Measurements from ENCODE around the gene OR4D2.
A peak's percentile ranks its signal among the peaks of the same experiment; 100 is the strongest.

The OR4D2 gene

DNA sequence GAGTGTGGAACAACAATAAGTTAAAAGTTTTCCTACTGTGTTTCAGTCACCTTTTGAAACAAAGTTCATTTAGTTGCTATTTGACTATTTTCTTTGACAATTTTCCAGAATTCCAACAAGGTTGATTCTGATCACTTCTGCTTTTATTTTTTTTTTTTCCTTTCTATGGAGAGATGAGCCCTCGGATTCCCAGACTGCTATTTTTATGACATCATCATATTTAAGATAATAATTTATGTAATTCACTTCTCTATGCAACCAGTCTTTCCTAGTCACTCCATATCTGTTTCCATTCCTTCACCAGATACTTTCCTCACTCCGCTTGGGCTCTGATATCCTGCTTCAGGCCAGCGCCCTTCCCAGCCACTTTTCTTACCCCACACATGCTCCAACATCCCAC is 8.1 kb downstream of the OR4D2 start:
- DNase-seq (ENCODE audit: low read depth) = no peak

DNA sequence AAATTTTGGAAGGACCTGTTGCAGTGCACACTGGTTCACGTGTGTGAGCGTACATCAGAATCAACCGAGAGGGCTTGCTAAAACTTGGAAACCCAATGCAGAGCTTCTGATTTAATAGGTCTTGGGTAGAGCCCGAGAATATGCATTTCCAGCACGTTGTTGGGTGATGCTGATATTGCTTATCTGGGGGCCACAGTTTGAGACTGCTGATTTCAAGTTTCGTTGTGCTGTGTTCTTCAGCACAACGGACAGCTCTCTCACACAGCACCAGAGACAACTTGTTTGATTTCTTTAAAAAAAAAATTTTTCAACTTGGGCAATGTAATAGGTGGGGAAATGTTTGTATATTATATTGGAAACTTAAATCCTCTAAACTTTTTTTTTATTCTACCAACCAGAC is 9.4 kb downstream of the OR4D2 start:
- no peak for DNase-seq (ENCODE audit: low read depth)

DNA sequence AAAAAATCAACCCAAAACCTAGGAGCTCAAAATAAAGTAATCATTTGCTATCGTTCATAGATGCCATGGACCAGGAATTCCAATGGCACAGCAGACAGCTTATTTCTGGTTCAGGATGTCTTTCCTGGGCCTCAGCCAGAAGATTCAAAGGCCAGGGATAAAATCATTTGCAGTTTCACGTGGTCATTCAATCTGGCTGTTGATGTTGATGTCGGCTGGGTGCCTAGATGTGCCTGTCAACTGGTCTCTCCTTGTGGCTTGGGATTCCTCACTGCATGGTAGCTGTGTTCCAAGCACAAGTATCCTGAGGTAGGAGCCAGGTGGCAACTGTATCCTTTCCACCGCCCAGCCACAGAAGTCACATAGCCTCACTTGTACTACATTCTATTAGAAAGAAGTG is 15.0 kb downstream of the OR4D2 start:
- DNase-seq (ENCODE audit: low read depth) = no peak

GRCh38 chr17:58183514-58183913 is 16.7 kb downstream of the OR4D2 start:
- no peak for DNase-seq (ENCODE audit: low read depth)

DNA sequence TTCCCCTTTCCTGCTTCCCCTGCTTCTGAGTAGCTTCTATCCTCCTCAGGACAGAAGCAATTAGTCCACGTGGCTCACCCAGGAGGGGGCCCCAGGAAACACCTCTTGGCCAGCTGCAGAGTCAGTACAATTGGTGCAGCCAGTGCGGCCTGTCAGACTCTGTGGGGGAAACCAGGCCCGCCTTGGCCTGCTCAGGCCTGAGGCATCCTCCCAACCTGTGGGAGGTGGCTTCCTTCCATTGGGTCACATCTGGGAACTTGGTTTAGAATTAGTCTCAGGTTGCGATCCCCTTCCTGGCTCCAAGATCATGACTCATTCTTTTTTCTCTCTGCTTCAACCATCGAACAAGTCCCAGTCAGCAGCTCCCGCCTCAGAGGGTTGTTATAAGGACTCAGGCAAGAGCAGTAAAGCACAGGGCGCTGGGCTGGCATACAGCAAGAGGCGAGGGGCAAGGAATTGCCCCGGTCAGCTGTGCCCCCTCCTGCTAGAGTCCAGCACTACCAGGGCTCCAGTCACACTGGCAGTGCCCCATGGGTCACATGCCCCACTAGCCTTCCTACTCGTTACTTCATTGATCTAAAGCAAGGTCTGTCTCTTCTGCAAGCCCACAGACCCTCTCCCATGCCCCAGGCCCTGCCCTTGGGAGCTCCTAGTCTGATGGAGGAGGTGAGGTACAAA is 17.7 kb downstream of the OR4D2 start:
- DNase-seq (ENCODE audit: low read depth) = no peak

DNA sequence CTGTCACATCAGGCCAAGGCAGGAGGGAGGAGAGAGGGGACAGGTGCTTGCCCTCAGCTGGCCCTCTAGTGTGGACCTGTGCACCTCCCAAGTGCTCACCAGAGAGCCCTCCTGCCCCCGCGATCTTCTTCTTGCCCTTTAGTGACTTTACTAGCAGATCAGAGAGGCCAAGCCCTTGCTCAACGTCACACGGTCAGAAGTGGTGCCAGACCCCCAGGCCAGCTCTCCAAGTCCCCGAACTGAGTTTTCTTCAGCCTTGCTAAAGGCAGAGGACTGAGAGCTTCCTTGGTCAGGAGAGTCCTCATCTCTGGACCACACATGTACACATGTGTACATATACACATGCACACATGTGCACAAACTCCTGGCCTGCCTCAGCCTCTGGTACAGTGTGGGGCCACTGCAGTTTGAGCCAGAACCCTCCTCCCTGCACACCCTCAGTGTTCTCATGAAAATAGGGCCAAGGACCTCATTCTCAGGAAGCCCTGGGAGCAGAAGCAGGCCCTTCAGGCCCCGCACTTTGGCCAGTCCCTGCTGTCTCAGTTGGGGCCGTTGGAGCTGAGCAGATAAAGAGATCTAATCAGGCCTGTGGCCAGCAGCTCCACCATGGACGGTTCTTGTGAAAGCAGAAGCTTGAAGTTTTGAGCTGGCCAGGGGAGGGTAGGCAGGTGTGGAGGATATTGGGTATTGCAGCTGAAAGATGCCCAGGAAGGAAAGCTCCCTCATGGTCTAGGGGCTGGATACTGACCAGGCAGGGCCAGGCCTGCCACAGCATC is 18.4 kb downstream of the OR4D2 start:
- DNase-seq (ENCODE audit: low read depth) = no peak

DNA sequence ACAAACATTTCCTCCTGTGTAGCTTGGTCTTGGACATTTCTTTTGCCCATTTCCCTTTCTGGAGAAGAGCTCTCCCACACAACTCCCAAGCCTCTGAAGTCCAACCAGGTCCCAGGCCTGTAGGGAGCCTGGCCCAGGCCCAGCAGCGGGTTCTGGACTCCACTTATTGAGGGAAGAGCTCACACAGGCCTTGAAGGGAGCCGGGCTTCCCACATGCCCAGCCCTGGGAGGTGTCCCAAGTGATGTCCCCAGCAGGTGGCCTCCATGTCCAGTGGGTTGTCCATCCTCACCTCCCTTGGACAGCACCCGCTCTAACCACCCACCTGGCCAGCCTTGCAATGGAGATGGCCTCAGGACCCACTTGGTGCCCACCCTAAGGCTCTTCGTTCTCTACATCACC is 19.8 kb downstream of the OR4D2 start:
- DNase-seq (ENCODE audit: low read depth) = no peak

DNA sequence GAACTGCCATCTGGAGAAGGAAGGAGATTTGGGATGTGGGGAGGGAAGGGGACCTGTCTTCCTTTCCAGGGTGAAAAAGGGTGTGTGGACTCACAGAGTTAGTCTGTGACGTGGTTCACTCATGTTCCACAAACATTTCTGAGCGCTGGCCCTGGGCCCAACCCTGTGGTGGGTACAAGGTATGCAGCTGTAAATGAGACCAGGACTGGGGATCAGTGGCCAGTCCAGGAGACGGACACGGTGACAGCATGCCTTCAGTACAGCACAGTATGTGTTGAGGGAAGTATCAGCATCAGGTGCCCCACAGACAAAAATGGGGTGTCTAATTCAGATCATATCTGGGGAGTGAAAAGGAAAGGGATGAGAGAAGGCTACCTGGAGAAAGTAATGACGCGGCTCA is 20.3 kb downstream of the OR4D2 start:
- no peak for DNase-seq (ENCODE audit: low read depth)

DNA sequence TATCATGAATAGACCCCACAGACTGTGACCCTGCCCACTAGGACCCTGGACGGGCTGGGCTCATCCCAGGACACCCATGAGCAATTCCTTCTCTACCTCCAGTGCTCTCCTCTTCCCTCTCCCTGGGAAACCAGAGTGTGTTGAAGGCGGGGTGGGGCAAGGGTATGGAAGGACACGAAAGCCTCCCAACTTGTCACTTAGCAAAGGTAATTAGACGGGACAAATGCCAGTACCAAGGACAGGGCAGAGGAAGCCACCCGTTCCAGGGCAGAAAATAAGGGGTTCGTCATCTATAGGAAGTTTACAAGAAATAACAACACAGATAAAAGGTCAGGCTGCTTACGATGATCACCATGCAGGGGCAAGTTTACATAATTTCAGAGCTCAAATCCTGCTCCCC is 20.9 kb downstream of the OR4D2 start:
- DNase-seq (ENCODE audit: low read depth) = no peak

GRCh38 chr17:58189436-58190146 is 22.8 kb downstream of the OR4D2 start:
- no peak for DNase-seq (ENCODE audit: low read depth)

DNA sequence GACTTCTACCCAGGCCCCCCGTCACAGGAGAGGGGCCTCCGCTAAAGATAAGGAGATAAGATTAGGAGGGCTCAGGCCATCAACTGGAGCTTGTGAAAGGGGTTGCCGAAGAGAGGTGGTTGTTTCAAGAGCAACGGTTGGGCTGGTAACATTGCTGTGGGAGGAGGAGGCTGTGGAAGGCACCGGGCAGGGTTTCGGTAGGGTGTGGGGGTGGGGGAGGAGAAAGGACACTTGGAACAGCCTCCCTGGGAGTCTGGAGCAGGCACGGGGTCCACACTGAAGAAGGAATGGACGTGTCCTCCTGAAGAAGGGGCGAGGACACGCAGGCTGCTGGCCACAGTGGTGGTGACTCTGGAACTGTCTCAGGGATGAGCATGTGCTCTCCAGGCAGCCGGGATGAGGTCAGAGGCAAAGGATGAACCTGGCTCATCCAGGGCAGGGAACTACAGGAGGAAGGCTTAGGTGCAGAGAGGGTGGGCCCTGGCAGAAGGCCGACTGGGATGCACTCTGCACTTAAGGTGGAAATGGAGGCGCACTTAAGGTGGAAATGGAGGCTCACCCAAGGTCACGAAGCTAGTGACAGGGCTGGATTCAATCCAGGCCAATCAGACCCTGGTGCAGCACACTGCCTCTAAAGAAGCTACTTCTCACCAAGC is 24.6 kb downstream of the OR4D2 start:
- DNase-seq (ENCODE audit: low read depth) = no peak

DNA sequence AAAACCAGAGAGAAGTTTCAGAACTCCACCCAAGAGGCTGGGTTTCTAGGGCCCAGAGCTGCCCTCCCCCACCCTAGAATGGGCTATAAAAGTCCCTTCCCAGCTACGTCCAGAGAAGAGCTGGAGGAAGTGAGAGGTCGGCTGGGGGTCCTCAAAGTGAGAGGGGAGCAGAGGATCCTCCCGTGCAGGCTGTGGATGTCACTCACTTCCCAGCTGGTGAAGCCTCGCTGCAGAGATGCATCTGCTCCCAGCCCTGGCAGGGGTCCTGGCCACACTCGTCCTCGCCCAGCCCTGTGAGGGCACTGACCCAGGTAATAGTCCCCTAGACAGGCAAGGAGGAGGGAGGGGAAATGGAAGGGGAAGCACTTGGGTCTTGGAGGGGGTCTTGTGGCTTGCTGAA is 25.8 kb downstream of the OR4D2 start, which contains the start of gene EPX:
EPX (plus strand) TSS at position 115 of the 400 bp plus-strand sequence; CDS start at position 236, 121 bp downstream.
- DNase-seq (ENCODE audit: low read depth) = no peak

DNA sequence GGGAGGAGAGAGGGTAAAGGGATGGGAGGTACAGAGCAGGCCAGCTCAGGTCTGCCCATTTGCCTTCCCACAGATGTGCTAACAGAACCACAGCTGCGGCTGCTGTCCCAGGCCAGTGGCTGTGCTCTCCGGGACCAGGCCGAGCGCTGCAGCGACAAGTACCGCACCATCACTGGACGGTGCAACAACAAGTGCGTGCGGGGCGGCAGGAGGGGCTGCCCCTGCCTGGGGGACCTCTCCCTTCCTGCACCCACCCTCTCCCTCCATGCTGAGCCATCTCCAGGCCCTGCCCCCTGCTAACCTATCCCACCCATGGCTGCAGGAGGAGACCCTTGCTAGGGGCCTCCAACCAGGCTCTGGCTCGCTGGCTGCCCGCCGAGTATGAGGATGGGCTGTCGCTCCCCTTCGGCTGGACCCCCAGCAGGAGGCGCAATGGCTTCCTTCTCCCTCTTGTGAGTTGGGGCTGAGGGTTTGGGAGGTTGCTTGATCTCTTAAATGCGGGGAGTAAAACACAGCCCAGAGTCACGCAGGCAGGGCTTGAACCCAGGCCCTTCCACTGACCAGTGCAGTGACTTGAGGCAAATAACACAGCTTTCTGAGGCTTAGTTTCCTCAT is 27.0 kb downstream of the OR4D2 start:
- no peak for DNase-seq (ENCODE audit: low read depth)

DNA sequence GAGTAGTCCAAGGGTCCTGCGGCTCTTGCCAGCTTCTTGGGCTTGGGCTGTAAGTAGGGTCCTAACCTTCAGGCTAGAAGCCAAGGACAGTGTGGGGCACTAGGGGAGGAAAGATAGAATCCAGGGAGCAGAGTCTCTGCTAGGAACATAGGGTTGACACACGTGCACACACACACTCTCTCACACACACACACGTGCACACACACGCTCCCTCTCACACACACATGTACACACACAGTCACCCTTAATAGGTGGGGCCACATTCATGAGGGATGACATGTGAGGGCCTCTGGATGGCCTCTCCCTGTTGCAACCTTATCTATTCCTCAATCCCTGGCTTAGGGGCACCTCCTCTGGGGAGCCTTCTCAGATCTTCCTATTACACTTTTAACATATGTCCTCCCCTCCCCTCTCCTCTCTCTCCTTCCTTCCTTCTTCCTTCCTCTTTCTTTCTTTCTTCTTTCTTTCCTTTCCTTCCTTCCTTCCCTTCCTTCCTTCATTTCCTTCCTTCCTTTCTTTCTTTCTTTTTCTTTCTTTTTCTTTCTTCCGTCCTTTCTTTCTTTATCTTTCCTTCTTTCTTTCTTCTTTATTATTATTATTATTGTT is 28.8 kb downstream of the OR4D2 start:
- no peak for DNase-seq (ENCODE audit: low read depth)

DNA sequence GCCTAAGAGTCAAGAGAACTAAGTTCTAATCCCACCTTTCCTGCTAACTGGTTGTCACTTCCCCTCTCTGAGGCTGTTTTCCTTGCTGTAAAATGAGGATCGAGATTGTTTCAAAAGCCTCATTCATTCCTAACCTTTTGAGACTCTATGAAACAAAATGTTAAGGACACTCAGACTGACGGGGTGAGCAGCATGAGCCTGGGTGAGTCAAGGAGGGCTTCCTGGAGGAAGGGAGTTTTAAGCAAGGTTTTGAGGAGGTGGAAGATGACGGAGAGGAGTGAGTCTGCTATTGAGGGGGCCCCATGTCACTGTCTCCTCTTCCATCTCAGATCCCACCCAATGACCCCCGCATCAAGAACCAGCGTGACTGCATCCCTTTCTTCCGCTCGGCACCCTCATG is 29.8 kb downstream of the OR4D2 start:
- no peak for DNase-seq (ENCODE audit: low read depth)

GRCh38 chr17:58200024-58200633 is 33.3 kb downstream of the OR4D2 start:
- peak; percentile 32 for DNase-seq (ENCODE audit: low read depth)

DNA sequence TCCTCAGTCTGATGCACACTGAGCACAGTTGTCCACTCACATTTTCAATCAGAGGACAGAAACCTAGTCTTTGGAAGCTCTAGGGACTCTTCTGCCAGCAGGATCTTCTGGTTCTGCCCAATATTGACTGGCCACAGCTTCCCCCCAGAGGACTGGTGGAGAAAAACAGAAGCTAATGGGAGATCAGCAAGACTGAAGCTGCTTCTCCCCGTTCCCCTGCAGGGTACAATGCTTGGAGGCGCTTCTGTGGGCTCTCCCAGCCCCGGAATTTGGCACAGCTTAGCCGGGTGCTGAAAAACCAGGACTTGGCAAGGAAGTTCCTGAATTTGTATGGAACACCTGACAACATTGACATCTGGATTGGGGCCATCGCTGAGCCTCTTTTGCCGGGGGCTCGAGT is 36.1 kb downstream of the OR4D2 start:
- DNase-seq (ENCODE audit: low read depth) = no peak

- no peak for DNase-seq (ENCODE audit: low read depth)
Measured at GRCh38 chr17:58204796-58205195, 38.0 kb downstream of the OR4D2 start.

- DNase-seq (ENCODE audit: low read depth) = no peak
Measured at GRCh38 chr17:58205936-58206335, 39.2 kb downstream of the OR4D2 start.

DNA sequence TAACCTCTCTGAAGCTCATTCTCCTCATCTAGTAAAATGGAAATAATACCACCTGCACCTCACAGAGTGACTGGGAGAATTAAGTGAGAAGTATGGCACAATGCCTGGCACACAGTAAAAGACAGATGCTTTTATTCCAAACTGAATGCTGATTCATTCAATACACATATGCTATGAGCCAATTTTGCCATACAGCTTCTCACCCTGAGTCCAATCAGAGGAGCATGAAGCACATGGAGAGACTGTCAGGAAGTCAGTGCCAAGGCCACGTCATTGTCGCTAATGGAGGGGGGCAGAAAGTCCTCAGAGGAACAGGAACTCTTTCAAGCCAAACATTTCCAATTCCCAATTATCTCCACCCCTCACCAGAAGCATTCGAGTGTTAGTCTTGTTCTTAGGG is 40.7 kb downstream of the OR4D2 start:
- DNase-seq (ENCODE audit: low read depth) = no peak

GRCh38 chr17:58208344-58208743 is 41.6 kb downstream of the OR4D2 start:
- DNase-seq (ENCODE audit: low read depth) = no peak
